Kidney epithelial cell (primary cell): ENCODE measurements around the gene MCL1. TPM values are rescaled to one million over a fixed set of nuclear protein-coding genes. Genes with fewer than 3 reads are reported as not detected.
A peak's percentile ranks its signal among the peaks of the same experiment; 100 is the strongest.
"Not testable (repeated sequence)": the region's sequence is repeated elsewhere in the genome, so short reads cannot be mapped to it uniquely, and the experiment has no call there.

Source experiments
- DNase-seq: peaks from one replicate; pipeline ENCODE4 v3.0.0-alpha.2; 2010; ENCODE audit warnings: low read depth
- H3K27me3 ChIP-seq: 2 replicates; pipeline ENCODE4 v1.6.0; 2011; ENCODE audit warnings: low read length; ENCODE audit not compliant: control insufficient read depth, insufficient read depth
- H3K36me3 ChIP-seq: 2 replicates; pipeline ENCODE4 v1.5.1; 2011; ENCODE audit warnings: low read length; ENCODE audit not compliant: control insufficient read depth, insufficient read depth
- H3K4me3 ChIP-seq: 2 replicates; pipeline ENCODE4 v1.5.1; 2011; ENCODE audit warnings: low read depth, mild to moderate bottlenecking, control low read depth, low read length
- total RNA-seq: library from RNA; depleted of rRNA; stranded (reverse); fragments of >200 nt; gene quantifications from 2 replicates; pipeline ENCODE4 v1.2.3, GENCODE V29; 2015
- TF ChIP-seq, protein P1 (sequence below): IDR thresholded peaks from 2 replicates; pipeline ENCODE4 v1.5.1; 2011; ENCODE audit warnings: mild to moderate bottlenecking, moderate library complexity, low read length, control low read depth, inconsistent platforms; ENCODE audit not compliant: insufficient read depth, poor library complexity, severe bottlenecking

MCL1 gene
- total RNA-seq, 1 donor from 2014 or later: 206 TPM

DNA sequence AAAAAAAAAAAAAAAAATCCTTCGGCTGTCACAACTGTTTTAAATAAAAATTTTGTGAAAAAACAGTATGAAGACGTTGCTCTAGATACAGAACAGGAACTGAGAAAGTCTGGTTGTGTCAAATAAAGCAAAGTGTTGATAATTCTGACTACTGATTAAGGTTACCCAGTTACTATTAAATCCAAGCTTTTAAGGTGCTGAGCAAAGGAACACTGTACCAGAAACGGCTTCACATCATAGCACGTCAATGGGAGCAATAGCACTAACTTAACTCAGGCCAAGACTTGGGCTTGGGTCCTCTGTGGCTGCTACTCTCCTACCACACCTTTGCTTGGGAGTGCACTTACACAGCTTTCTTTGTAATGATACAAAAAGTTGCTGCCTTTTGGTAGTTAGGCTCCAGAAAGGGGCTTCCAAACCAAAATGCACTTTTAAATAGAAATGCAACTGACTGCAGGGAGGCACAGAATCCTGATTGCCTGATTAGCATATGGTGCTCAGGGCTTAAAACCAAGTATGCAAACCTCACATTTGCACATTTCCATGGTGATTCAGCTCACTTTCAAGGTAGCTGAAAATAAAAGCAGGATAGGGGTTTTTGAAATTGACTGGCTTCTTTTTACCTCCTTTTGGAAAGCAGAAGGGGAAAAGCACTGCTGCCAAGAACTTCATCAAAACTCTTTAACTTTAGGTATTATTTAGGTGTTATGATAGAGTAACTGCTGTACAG lies 6.3 kb downstream of the MCL1 start:
- no peak overlapping the region for H3K4me3 ChIP-seq
- H3K36me3 ChIP-seq: peaks cover 5% of the 10 kb centered on the region
- TF ChIP-seq, protein P1, sequence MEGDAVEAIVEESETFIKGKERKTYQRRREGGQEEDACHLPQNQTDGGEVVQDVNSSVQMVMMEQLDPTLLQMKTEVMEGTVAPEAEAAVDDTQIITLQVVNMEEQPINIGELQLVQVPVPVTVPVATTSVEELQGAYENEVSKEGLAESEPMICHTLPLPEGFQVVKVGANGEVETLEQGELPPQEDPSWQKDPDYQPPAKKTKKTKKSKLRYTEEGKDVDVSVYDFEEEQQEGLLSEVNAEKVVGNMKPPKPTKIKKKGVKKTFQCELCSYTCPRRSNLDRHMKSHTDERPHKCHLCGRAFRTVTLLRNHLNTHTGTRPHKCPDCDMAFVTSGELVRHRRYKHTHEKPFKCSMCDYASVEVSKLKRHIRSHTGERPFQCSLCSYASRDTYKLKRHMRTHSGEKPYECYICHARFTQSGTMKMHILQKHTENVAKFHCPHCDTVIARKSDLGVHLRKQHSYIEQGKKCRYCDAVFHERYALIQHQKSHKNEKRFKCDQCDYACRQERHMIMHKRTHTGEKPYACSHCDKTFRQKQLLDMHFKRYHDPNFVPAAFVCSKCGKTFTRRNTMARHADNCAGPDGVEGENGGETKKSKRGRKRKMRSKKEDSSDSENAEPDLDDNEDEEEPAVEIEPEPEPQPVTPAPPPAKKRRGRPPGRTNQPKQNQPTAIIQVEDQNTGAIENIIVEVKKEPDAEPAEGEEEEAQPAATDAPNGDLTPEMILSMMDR: no peak

DNA sequence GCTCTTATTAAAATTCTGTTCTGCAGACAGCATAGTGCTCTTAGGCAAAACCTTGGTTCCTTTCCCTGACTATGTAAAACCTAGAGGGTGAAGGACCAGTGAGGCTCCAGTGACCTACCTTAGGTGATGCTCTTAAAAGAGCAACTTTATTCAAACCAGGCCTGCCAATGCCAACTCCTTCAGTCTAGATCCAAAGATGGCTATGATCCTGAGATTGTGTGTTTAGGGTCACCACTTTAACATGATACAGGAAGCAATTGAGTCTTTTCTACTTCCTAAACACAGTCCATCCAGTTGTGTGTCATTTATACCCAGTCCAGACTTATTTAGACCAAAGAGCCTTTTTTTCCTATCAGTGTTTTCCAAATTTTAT lies 10.8 kb downstream of the MCL1 start:
- no peak overlapping the region for H3K4me3 ChIP-seq
- DNase-seq: no peak

More for the DNA sequence above, 6.3 kb downstream of the MCL1 start:
- DNase-seq: no peak
- H3K27me3 ChIP-seq: no peaks in the 10 kb centered on the region

DNA sequence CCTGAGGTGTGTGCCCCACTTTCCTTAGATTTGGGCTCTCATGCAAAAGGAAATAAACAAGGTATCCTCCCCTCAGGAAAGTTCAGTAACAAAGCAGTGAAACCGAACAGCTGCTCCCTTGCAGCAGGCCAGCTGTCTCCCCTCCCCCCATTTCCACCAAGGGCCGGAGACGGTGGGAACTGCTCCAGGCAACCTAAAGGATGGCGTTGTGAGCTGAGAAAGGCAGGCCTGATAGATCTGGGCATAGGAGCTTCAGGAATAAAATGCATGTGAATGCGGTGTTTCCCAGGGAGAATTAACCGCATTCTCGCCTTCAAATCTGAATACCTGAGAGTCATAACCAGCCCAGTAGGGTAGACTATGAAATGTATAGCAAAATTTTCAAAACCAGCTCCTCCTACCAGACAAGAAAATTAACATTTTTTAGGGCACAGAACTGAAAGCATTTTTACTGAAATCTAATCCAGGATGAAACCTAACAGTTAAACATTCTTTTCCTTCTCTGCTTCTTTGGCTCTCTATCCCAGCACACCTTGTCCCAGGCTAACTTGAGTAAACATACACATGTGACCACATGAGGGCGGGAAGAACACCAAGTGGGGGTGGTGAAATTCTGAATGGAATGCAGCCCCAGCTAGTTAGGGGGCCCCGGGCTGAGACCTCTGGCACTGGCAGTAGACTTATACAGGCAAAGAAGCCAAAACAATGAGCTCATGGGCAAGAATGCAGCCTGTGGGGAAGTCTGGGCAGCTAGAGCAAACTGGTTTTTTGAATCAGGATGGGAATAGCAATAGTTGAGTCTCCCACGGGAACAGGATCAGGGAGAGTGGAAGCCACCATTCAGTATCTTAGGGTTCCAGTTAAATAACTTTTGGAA lies 11.5 kb downstream of the MCL1 start:
- peak; percentile 97 for DNase-seq
- no peaks in the 10 kb centered on the region for H3K27me3 ChIP-seq
- H3K36me3 ChIP-seq: no peaks in the 10 kb centered on the region
- H3K4me3 ChIP-seq: no peak overlapping the region
- TF ChIP-seq, protein P1: no peak

More for the DNA sequence above, 10.8 kb downstream of the MCL1 start:
- TF ChIP-seq, protein P1: no peak
- Histone ChIP-seq H3K27me3 (no peaks in the 10 kb centered on the region), H3K36me3 (no peaks in the 10 kb centered on the region)

DNA sequence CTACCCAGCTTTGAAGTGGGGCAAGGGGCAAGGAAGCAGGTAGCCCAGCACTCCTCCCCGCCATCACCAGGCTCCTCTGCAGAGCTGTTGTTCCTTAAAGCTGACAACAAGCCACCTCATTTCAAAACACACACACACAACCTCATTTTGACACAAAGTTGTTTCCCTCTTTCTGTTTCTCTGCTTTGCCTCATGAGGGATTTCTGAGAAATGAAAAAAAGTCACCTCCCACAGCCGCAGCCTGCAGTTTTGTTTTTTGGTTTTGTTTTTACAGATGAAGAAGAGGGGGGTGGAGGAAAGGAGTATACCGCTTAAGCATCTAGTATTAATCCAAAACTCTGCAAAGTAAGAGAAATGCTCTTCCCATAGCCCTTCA lies 12.1 kb downstream of the MCL1 start:
- Histone ChIP-seq H3K27me3 (no peaks in the 10 kb centered on the region), H3K36me3 (no peaks in the 10 kb centered on the region), H3K4me3 (no peak overlapping the region)
- TF ChIP-seq, protein P1: no peak
- DNase-seq: no peak

DNA sequence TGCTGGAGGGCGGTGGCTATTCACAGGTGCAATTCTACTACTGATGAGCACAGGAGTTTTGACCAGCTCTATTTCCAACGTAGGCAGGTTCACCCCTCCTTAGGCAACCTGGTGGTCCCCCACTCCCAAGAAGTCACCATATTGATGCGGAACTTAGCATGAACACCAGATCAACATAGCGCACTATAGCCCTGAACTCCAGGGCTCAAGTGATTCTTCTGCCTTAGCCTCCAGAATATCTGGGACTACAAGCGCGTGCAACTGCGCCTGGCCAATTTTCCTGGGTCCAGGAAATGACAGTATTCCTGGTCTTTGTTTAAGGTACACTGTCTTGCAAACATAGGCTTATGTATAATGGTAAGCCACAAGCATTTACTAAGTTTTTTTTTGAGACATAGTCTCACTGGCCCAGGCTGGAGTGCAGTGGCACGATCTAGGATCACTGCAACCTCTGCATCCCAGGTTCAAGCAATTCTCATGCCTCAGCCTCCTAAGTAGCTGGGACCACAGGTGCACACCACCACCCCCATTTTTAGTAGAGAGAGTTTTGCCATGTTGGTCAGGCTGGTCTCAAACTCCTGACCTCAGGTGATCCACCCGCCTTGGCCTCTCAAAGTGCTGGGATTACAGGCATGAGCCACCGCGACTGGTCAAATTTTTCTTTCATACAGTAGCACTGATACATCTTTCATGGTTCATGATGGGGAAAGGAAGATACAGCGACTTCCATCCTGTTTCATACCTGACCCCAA lies 12.6 kb downstream of the MCL1 start:
- TF ChIP-seq, protein P1: no peak
- no peak overlapping the region for H3K4me3 ChIP-seq
- no peak for DNase-seq

DNA sequence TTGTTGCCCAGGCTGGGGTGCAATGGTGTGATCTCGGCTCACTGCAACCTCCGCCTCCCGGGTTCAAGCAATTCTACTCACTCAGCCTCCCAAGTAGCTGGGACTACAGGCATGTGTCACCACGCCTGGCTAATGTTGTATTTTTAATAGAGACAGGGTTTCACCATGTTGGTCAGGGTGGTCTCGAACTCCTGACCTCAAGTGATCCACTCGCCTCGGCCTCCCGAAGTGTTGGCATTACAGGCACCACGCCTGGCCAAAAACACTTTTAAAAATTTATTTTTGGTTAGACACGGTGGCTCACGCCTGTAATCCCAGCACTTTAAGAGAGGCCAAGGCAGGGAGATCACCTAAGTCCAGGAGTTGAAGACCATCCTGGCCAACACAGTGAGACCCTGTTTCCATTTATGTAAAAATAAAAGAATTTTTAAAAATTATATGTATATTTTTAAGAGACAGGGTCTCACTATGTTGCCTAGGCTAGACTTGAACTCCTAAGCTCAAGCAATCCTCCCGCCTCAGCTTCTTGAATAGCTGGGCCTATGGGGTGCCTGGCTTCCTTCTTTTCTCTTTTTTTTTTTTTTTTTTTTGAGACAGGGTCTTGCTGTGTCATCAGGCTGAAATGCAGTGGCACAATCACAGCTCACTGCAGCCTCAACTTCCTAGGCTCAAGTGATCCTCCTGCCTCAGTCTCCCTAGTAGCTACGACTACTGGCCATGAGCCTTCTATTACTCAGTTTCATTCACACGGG lies 14.0 kb downstream of the MCL1 start:
- not testable (repeated sequence) for H3K36me3 ChIP-seq, DNase-seq, H3K27me3 ChIP-seq, H3K4me3 ChIP-seq

More for the DNA sequence above, 12.6 kb downstream of the MCL1 start:
- H3K36me3 ChIP-seq: no peaks in the 10 kb centered on the region
- no peaks in the 10 kb centered on the region for H3K27me3 ChIP-seq
